GM06990 (cell line): ENCODE data around the gene KRT72.

Experiments
- DNase-seq: peaks from one replicate; pipeline ENCODE4 v3.0.0-alpha.2; 2011; ENCODE audit not compliant: insufficient read length; ENCODE audit errors: extremely low read depth
- H3K27me3 ChIP-seq: replicated peaks from 2 replicates; pipeline ENCODE4 v1.6.0; 2011; ENCODE audit warnings: low read length; ENCODE audit not compliant: control insufficient read depth, insufficient read depth
- H3K36me3 ChIP-seq: 2 replicates; pipeline ENCODE4 v1.5.1; 2011; ENCODE audit warnings: low read length; ENCODE audit not compliant: control insufficient read depth, insufficient read depth
- H3K4me3 ChIP-seq: replicated peaks from 2 replicates; pipeline ENCODE4 v1.5.1; 2011; ENCODE audit warnings: low read depth, mild to moderate bottlenecking, control low read depth, low read length
- TF ChIP-seq, protein P1 (sequence below): IDR thresholded peaks from 2 replicates; pipeline ENCODE4 v1.5.1; 2011; ENCODE audit warnings: low read length, control low read depth, mild to moderate bottlenecking, inconsistent platforms; ENCODE audit not compliant: insufficient read depth, poor library complexity, severe bottlenecking

Gene KRT72

GRCh38 chr12:52541709-52542108 lies 59.6 kb downstream of the KRT72 start:
- TF ChIP-seq, protein P1, sequence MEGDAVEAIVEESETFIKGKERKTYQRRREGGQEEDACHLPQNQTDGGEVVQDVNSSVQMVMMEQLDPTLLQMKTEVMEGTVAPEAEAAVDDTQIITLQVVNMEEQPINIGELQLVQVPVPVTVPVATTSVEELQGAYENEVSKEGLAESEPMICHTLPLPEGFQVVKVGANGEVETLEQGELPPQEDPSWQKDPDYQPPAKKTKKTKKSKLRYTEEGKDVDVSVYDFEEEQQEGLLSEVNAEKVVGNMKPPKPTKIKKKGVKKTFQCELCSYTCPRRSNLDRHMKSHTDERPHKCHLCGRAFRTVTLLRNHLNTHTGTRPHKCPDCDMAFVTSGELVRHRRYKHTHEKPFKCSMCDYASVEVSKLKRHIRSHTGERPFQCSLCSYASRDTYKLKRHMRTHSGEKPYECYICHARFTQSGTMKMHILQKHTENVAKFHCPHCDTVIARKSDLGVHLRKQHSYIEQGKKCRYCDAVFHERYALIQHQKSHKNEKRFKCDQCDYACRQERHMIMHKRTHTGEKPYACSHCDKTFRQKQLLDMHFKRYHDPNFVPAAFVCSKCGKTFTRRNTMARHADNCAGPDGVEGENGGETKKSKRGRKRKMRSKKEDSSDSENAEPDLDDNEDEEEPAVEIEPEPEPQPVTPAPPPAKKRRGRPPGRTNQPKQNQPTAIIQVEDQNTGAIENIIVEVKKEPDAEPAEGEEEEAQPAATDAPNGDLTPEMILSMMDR, result no peak
- peaks cover 2% of the 10 kb centered on the region for H3K27me3 ChIP-seq
- no peaks in the 10 kb centered on the region for H3K36me3 ChIP-seq
- H3K4me3 ChIP-seq, result no peak overlapping the region
- DNase-seq, result no peak

DNA sequence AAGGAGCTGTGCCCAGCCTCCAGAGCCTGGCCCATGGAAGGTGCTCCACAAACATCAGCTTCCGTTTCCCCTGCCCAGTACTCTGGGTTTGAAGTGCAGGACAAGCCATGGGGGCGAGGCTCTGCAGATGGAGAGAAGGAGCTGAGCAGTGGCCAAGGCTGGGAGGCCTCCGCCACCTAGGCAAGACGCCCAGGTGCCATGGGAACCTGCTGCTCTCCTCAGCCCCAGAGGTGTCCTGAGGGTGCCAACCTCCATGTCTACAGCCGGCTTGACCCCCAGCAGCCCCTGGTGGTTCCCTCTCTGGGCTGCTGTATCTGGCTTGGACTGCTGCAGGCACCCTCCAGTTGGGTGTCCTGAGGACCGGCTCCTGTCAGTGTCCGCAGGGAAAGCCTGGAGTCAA lies 60.7 kb downstream of the KRT72 start:
- Histone ChIP-seq H3K4me3 (no peak overlapping the region), H3K27me3 (peaks cover 2% of the 10 kb centered on the region), H3K36me3 (no peaks in the 10 kb centered on the region)
- no peak for DNase-seq
- TF ChIP-seq, protein P1, result no peak

- no peak for DNase-seq
- Histone ChIP-seq H3K27me3 (peaks cover 2% of the 10 kb centered on the region), H3K36me3 (no peaks in the 10 kb centered on the region), H3K4me3 (no peak overlapping the region)
- TF ChIP-seq, protein P1, result no peak
Observed at GRCh38 chr12:52539821-52540173, 61.5 kb downstream of the KRT72 start.

DNA sequence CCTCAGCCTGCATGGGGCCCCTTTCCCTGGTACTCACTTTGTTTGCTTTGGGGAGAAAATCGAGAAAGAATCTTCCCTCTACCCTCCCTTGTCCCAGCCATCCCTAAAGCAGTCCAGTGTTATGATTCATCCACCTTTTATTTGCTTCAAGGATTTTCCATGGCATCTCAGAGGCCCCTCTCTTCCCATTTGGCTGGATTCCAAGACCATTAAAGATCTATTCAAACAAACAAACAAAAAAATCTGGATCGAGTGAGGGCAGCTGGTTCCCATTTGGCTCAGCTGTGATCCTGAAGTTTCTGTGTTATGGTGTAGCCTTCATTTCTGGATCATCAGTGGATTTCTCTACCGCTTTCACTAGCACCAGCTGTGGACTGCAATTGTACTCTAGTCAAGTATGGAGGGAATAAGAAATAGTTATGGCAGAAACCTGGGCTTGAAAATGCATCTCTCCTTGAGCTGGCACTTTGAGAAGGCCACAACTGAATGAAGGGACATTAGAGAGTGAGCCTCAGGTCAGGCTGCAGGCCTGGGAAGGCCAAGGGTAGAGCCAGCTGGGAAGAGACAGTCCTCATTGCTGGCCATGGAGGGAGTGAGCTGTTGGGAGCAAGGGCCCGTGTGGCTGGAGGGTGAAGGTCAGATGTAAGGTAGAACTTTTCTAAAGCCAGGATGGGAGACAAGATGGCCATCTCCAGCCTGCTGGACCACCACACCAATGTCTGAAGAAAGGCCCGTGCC lies 62.0 kb downstream of the KRT72 start:
- H3K27me3 ChIP-seq, result no peaks in the 10 kb centered on the region; the same call in 1 of the 2 replicates
- H3K36me3 ChIP-seq, result no peaks in the 10 kb centered on the region
- DNase-seq, result no peak
- TF ChIP-seq, protein P1, result no peak
- H3K4me3 ChIP-seq, result no peak overlapping the region

- Histone ChIP-seq H3K4me3 (no peak overlapping the region), H3K36me3 (no peaks in the 10 kb centered on the region), H3K27me3 (no peaks in the 10 kb centered on the region; the same call in 1 of the 2 replicates)
- DNase-seq, result no peak
- TF ChIP-seq, protein P1, result no peak
Observed at GRCh38 chr12:52537101-52537500, 64.2 kb downstream of the KRT72 start.
